SK-N-SH treated with all-trans-retinoic acid at 6 μM for 48 hours (cell line): ENCODE data around the gene THADA.
A peak's percentile ranks its signal among the peaks of the same experiment; 100 is the strongest.

Experiments
- ATAC-seq: fragments of 200-7000 bp; cut with Tn5 transposase; 3 replicates; pipeline ENCODE4 v1.9.1; 2020; ENCODE audit warnings: mild to moderate bottlenecking, moderate library complexity
- ARNTL ChIP-seq: fragments of 450-650 bp; formaldehyde crosslinking; IDR thresholded peaks from 2 replicates; pipeline ENCODE4 v1.5.0; 2020; ENCODE audit warnings: low read depth, mild to moderate bottlenecking, moderate library complexity, borderline replicate concordance
- BACH2 ChIP-seq: fragments of 250-450 bp; sonication (Bioruptor Pico); IDR thresholded peaks from 2 replicates; pipeline ENCODE4 v1.9.0; 2021; ENCODE audit warnings: mild to moderate bottlenecking, borderline replicate concordance
- CSDC2 ChIP-seq: fragments of 250-450 bp; sonication (Bioruptor Pico); IDR thresholded peaks from 2 replicates; pipeline ENCODE4 v1.5.0; 2020; ENCODE audit warnings: mild to moderate bottlenecking, moderate library complexity
- ESRRG ChIP-seq: fragments of 250-450 bp; sonication (Bioruptor Pico); IDR thresholded peaks from 2 replicates; pipeline ENCODE4 v1.6.1; 2021; ENCODE audit warnings: mild to moderate bottlenecking
- GLIS3 ChIP-seq: fragments of 250-450 bp; sonication (Bioruptor Pico); IDR thresholded peaks from 2 replicates; pipeline ENCODE4 v1.5.0; 2020; ENCODE audit warnings: mild to moderate bottlenecking, moderate library complexity
- ISL1 ChIP-seq: fragments of 250-450 bp; sonication (Bioruptor Pico); IDR thresholded peaks from 2 replicates; pipeline ENCODE4 v2.1.2; 2022; ENCODE audit warnings: mild to moderate bottlenecking, moderate library complexity
- OSR1 ChIP-seq: fragments of 250-450 bp; sonication (Bioruptor Pico); IDR thresholded peaks from 2 replicates; pipeline ENCODE4 v1.8.0; 2022; ENCODE audit warnings: moderate library complexity, mild to moderate bottlenecking, inconsistent platforms
- PPARA ChIP-seq: fragments of 250-450 bp; sonication (Bioruptor Pico); IDR thresholded peaks from 2 replicates; pipeline ENCODE4 v1.5.0; 2020; ENCODE audit warnings: mild to moderate bottlenecking, borderline replicate concordance
- RARB ChIP-seq: fragments of 250-450 bp; sonication (Bioruptor Pico); IDR thresholded peaks from 2 replicates; pipeline ENCODE4 v1.8.0; 2021; ENCODE audit warnings: mild to moderate bottlenecking, moderate library complexity
- TCF4 ChIP-seq: fragments of 250-450 bp; sonication (Bioruptor Pico); IDR thresholded peaks from 2 replicates; pipeline ENCODE4 v1.8.0; 2021; ENCODE audit warnings: mild to moderate bottlenecking, moderate library complexity, borderline replicate concordance
- TOX ChIP-seq: fragments of 250-450 bp; sonication (Bioruptor Pico); IDR thresholded peaks from 2 replicates; pipeline ENCODE4 v1.8.0; 2021; ENCODE audit warnings: mild to moderate bottlenecking, moderate library complexity, borderline replicate concordance
- ZFP3 ChIP-seq: fragments of 250-450 bp; sonication (Bioruptor Pico); IDR thresholded peaks from 2 replicates; pipeline ENCODE4 v1.5.0; 2020; ENCODE audit warnings: mild to moderate bottlenecking, moderate library complexity
- ZFP30 ChIP-seq: fragments of 450-650 bp; formaldehyde crosslinking; IDR thresholded peaks from 2 replicates; pipeline ENCODE4 v1.5.0; 2022; ENCODE audit warnings: mild to moderate bottlenecking, moderate library complexity
- ZNF565 ChIP-seq: fragments of 450-650 bp; formaldehyde crosslinking; conservative IDR thresholded peaks from 2 replicates; pipeline ENCODE4 v1.5.0; 2020; ENCODE audit warnings: low read depth, mild to moderate bottlenecking, moderate library complexity
- ZNF70 ChIP-seq: fragments of 450-650 bp; formaldehyde crosslinking; IDR thresholded peaks from 2 replicates; pipeline ENCODE4 v1.5.0; 2020; ENCODE audit warnings: mild to moderate bottlenecking, moderate library complexity
- ZNF8 ChIP-seq: fragments of 450-650 bp; formaldehyde crosslinking; IDR thresholded peaks from 2 replicates; pipeline ENCODE4 v1.5.0; 2020; ENCODE audit warnings: mild to moderate bottlenecking, moderate library complexity
- TF ChIP-seq, protein P1 (sequence below): fragments of 250-450 bp; sonication (Bioruptor Pico); IDR thresholded peaks from 2 replicates; pipeline ENCODE4 v1.5.0; 2020; ENCODE audit warnings: mild to moderate bottlenecking, moderate library complexity
- TF ChIP-seq, protein P2 (sequence below): fragments of 250-450 bp; sonication (Bioruptor Pico); IDR thresholded peaks from 2 replicates; pipeline ENCODE4 v1.5.1; 2020; ENCODE audit warnings: low read depth, mild to moderate bottlenecking, moderate library complexity
- TF ChIP-seq, protein P3 (sequence below): fragments of 250-450 bp; sonication (Bioruptor Pico); IDR thresholded peaks from 2 replicates; pipeline ENCODE4 v1.8.0; 2021; ENCODE audit warnings: low read depth, mild to moderate bottlenecking, moderate library complexity, borderline replicate concordance
- TF ChIP-seq, protein P4 (sequence below): fragments of 250-450 bp; sonication (Bioruptor Pico); IDR thresholded peaks from 2 replicates; pipeline ENCODE4 v1.8.0; 2020; ENCODE audit warnings: mild to moderate bottlenecking, moderate library complexity, borderline replicate concordance
- TF ChIP-seq, protein P5 (sequence below): fragments of 250-450 bp; sonication (Bioruptor Pico); IDR thresholded peaks from 2 replicates; pipeline ENCODE4 v1.5.1; 2021; ENCODE audit warnings: mild to moderate bottlenecking, moderate library complexity

THADA gene

DNA sequence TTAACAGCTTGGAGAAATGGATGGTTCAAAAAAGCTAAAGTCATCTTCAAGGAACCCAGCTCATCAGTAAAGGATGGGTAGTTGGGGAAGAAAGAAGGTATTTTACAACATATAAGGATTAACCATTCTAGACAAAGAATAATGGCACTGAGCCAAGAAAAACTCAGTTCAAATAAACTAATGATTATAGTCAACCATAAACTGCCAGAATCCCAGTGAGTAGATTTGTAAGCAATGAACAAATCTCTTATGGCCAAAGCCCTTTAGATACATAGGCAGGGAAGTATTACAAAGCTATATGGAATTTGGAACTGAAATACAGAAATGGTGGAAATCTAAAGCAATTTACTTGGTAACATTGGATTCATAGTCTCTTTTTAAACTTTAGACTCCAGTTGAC lies 277.0 kb downstream of the THADA start:
- peak; percentile 43 for ATAC-seq
- no peak for TF ChIP-seq GLIS3 (CRISPR knock-in tag)
- no peak for TF ChIP-seq ZFP3
- no peak for TF ChIP-seq TOX (CRISPR knock-in tag)
- TF ChIP-seq, protein P1, sequence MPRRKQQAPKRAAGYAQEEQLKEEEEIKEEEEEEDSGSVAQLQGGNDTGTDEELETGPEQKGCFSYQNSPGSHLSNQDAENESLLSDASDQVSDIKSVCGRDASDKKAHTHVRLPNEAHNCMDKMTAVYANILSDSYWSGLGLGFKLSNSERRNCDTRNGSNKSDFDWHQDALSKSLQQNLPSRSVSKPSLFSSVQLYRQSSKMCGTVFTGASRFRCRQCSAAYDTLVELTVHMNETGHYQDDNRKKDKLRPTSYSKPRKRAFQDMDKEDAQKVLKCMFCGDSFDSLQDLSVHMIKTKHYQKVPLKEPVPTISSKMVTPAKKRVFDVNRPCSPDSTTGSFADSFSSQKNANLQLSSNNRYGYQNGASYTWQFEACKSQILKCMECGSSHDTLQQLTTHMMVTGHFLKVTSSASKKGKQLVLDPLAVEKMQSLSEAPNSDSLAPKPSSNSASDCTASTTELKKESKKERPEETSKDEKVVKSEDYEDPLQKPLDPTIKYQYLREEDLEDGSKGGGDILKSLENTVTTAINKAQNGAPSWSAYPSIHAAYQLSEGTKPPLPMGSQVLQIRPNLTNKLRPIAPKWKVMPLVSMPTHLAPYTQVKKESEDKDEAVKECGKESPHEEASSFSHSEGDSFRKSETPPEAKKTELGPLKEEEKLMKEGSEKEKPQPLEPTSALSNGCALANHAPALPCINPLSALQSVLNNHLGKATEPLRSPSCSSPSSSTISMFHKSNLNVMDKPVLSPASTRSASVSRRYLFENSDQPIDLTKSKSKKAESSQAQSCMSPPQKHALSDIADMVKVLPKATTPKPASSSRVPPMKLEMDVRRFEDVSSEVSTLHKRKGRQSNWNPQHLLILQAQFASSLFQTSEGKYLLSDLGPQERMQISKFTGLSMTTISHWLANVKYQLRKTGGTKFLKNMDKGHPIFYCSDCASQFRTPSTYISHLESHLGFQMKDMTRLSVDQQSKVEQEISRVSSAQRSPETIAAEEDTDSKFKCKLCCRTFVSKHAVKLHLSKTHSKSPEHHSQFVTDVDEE (CRISPR knock-in tag) = no peak
- no peak for TF ChIP-seq ZNF8 (CRISPR knock-in tag)
- TF ChIP-seq ISL1 = no peak
- TF ChIP-seq BACH2 (CRISPR knock-in tag) = no peak
- TF ChIP-seq PPARA (CRISPR knock-in tag) = no peak
- TF ChIP-seq, protein P2, sequence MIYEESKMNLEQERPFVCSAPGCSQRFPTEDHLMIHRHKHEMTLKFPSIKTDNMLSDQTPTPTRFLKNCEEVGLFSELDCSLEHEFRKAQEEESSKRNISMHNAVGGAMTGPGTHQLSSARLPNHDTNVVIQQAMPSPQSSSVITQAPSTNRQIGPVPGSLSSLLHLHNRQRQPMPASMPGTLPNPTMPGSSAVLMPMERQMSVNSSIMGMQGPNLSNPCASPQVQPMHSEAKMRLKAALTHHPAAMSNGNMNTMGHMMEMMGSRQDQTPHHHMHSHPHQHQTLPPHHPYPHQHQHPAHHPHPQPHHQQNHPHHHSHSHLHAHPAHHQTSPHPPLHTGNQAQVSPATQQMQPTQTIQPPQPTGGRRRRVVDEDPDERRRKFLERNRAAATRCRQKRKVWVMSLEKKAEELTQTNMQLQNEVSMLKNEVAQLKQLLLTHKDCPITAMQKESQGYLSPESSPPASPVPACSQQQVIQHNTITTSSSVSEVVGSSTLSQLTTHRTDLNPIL (CRISPR knock-in tag) = no peak
- TF ChIP-seq RARB (CRISPR knock-in tag) = no peak
- TF ChIP-seq ZNF565 = no peak
- no peak for TF ChIP-seq TCF4 (CRISPR knock-in tag)
- TF ChIP-seq, protein P3, sequence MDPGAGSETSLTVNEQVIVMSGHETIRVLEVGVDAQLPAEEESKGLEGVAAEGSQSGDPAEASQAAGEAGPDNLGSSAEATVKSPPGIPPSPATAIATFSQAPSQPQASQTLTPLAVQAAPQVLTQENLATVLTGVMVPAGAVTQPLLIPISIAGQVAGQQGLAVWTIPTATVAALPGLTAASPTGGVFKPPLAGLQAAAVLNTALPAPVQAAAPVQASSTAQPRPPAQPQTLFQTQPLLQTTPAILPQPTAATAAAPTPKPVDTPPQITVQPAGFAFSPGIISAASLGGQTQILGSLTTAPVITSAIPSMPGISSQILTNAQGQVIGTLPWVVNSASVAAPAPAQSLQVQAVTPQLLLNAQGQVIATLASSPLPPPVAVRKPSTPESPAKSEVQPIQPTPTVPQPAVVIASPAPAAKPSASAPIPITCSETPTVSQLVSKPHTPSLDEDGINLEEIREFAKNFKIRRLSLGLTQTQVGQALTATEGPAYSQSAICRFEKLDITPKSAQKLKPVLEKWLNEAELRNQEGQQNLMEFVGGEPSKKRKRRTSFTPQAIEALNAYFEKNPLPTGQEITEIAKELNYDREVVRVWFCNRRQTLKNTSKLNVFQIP (CRISPR knock-in tag) = no peak
- no peak for TF ChIP-seq ESRRG
- no peak for TF ChIP-seq ARNTL (CRISPR knock-in tag)
- TF ChIP-seq, protein P4, sequence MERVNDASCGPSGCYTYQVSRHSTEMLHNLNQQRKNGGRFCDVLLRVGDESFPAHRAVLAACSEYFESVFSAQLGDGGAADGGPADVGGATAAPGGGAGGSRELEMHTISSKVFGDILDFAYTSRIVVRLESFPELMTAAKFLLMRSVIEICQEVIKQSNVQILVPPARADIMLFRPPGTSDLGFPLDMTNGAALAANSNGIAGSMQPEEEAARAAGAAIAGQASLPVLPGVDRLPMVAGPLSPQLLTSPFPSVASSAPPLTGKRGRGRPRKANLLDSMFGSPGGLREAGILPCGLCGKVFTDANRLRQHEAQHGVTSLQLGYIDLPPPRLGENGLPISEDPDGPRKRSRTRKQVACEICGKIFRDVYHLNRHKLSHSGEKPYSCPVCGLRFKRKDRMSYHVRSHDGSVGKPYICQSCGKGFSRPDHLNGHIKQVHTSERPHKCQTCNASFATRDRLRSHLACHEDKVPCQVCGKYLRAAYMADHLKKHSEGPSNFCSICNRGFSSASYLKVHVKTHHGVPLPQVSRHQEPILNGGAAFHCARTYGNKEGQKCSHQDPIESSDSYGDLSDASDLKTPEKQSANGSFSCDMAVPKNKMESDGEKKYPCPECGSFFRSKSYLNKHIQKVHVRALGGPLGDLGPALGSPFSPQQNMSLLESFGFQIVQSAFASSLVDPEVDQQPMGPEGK (CRISPR knock-in tag) = no peak
- TF ChIP-seq, protein P5, sequence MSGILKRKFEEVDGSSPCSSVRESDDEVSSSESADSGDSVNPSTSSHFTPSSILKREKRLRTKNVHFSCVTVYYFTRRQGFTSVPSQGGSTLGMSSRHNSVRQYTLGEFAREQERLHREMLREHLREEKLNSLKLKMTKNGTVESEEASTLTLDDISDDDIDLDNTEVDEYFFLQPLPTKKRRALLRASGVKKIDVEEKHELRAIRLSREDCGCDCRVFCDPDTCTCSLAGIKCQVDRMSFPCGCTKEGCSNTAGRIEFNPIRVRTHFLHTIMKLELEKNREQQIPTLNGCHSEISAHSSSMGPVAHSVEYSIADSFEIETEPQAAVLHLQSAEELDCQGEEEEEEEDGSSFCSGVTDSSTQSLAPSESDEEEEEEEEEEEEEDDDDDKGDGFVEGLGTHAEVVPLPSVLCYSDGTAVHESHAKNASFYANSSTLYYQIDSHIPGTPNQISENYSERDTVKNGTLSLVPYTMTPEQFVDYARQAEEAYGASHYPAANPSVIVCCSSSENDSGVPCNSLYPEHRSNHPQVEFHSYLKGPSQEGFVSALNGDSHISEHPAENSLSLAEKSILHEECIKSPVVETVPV (CRISPR knock-in tag) = no peak
- no peak for TF ChIP-seq ZNF70 (CRISPR knock-in tag)
- TF ChIP-seq, all 23 proteins: peak for 0

DNA sequence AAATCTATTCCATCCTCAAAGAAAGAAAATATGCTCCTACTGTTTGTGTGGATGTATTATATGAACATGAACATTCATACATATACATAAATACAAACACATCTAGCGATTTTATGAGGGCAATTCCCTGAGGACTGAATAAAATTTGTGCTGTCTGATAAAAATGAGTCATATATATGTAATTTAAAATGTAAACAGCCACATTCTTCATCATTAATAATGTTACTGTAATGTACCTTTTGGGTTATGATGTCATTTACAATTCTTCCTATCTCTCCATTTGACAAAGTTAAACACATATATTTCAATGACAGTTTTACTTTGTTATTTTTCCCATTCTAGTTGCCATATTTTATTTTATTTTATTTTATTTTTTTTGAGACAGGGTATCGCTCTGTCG lies 278.2 kb downstream of the THADA start:
- no peak for TF ChIP-seq CSDC2 (CRISPR knock-in tag)
- no peak for TF ChIP-seq ZNF565
- TF ChIP-seq RARB (CRISPR knock-in tag) = no peak
- TF ChIP-seq, protein P4 (CRISPR knock-in tag) = no peak
- TF ChIP-seq ISL1 = peak; percentile 67
- no peak for TF ChIP-seq ZNF70 (CRISPR knock-in tag)
- no peak for TF ChIP-seq GLIS3 (CRISPR knock-in tag)
- TF ChIP-seq ESRRG = no peak
- no peak for ATAC-seq

DNA sequence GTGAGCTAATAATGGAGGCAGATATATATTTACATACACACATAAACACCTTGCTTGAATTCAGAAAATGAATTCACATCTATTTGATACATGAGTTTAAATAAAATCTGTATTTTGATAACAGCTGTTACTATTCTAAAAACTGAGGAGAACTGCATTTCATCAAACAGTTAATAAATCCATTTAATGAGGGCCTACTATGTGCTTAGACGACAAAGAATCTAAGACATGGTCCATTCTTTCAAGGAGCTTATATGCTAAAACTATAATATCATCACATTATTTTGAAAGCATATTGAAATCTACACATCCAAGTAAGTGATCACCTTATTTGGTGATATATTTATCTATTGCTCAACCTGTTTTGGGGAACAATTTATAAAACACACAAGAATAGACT lies 278.6 kb downstream of the THADA start:
- ATAC-seq = no peak
- TF ChIP-seq BACH2 (CRISPR knock-in tag) (no peak), ISL1 (no peak), ZFP3 (no peak), ZFP30 (CRISPR knock-in tag) (no peak), RARB (CRISPR knock-in tag) (no peak), ZNF565 (no peak), GLIS3 (CRISPR knock-in tag) (no peak), OSR1 (CRISPR knock-in tag) (no peak), TCF4 (CRISPR knock-in tag) (no peak), ESRRG (no peak), TOX (CRISPR knock-in tag) (no peak)
- TF ChIP-seq, protein P3 (CRISPR knock-in tag) = no peak
- TF ChIP-seq, protein P1 (CRISPR knock-in tag) = no peak
